GM23338 (cell line): ENCODE results near the gene SLC35F1. TPM values are rescaled to one million over a fixed set of nuclear protein-coding genes. Genes with fewer than 3 reads are reported as not detected.
A peak's percentile ranks its signal among the peaks of the same experiment; 100 is the strongest.

ENCODE experiments used
- ATAC-seq: fragments of 200-7000 bp; cut with Tn5 transposase; 3 replicates; pipeline ENCODE4 v1.9.1; 2020
- DNase-seq: peaks from one replicate; pipeline ENCODE4 v3.0.0-alpha.2; 2015; ENCODE audit warnings: low spot score
- H2AFZ ChIP-seq: fragments of 200-600 bp; sonication (generic); 2 replicates; pipeline ENCODE4 v1.8.0; 2016; ENCODE audit warnings: antibody characterized with exemption, mild to moderate bottlenecking, moderate library complexity
- H3F3A ChIP-seq: fragments of 200-600 bp; sonication (generic); replicated peaks from 2 replicates; pipeline ENCODE4 v1.8.0; 2017; ENCODE audit warnings: antibody characterized with exemption, mixed run types, low read depth
- H3K27ac ChIP-seq: fragments of 200-600 bp; sonication (generic); 2 replicates; pipeline ENCODE4 v1.6.1; 2016; ENCODE audit warnings: low read depth
- H3K27me3 ChIP-seq: fragments of 200-600 bp; sonication (generic); 2 replicates; pipeline ENCODE4 v1.8.0; 2016; ENCODE audit warnings: mild to moderate bottlenecking, mixed run types, moderate library complexity; ENCODE audit not compliant: insufficient read depth
- H3K36me3 ChIP-seq: fragments of 200-600 bp; sonication (generic); 2 replicates; pipeline ENCODE4 v1.8.0; 2016; ENCODE audit warnings: mild to moderate bottlenecking; ENCODE audit not compliant: insufficient read depth
- H3K4me1 ChIP-seq: fragments of 200-600 bp; sonication (generic); 2 replicates; pipeline ENCODE4 v1.8.0; 2016; ENCODE audit warnings: mild to moderate bottlenecking, moderate library complexity; ENCODE audit not compliant: insufficient read depth
- H3K4me2 ChIP-seq: fragments of 200-600 bp; sonication (generic); 2 replicates; pipeline ENCODE4 v1.7.1; 2017; ENCODE audit warnings: mixed run types
- H3K4me3 ChIP-seq: fragments of 200-600 bp; sonication (generic); 2 replicates; pipeline ENCODE4 v1.6.1; 2016; ENCODE audit warnings: mixed run types
- H3K79me2 ChIP-seq: fragments of 200-600 bp; sonication (generic); replicated peaks from 2 replicates; pipeline ENCODE4 v1.8.0; 2017; ENCODE audit warnings: mild to moderate bottlenecking; ENCODE audit not compliant: insufficient read depth
- H3K9me2 ChIP-seq: fragments of 200-600 bp; sonication (generic); 2 replicates; pipeline ENCODE4 v1.8.0; 2017; ENCODE audit not compliant: insufficient read depth
- H4K20me1 ChIP-seq: fragments of 200-600 bp; sonication (generic); replicated peaks from 2 replicates; pipeline ENCODE4 v1.8.0; 2017; ENCODE audit warnings: mild to moderate bottlenecking; ENCODE audit not compliant: insufficient read depth
- H3K27ac Mint-ChIP-seq: 2 replicates; pipeline ENCODE4 v1.8.0; 2020; ENCODE audit warnings: inconsistent platforms, mild to moderate bottlenecking, moderate library complexity, mixed read lengths
- H3K27me3 Mint-ChIP-seq: 3 replicates; pipeline ENCODE4 v1.8.0; 2022; ENCODE audit warnings: low read depth, mild to moderate bottlenecking, moderate library complexity, mixed read lengths, inconsistent platforms; ENCODE audit not compliant: insufficient read depth, poor library complexity
- H3K36me3 Mint-ChIP-seq: 3 replicates; pipeline ENCODE4 v1.8.0; 2021; ENCODE audit warnings: low read depth, mild to moderate bottlenecking, inconsistent platforms, moderate library complexity, mixed read lengths
- H3K4me1 Mint-ChIP-seq: 3 replicates; pipeline ENCODE4 v1.8.0; 2020; ENCODE audit warnings: mild to moderate bottlenecking, inconsistent platforms, mixed read lengths
- H3K4me3 Mint-ChIP-seq: 3 replicates; pipeline ENCODE4 v1.8.0; 2021; ENCODE audit warnings: moderate library complexity, mild to moderate bottlenecking, inconsistent platforms, mixed read lengths
- H3K9me3 Mint-ChIP-seq: 3 replicates; pipeline ENCODE4 v1.8.0; 2020; ENCODE audit warnings: moderate library complexity, mild to moderate bottlenecking, inconsistent platforms, mixed read lengths
- EZH2phosphoT487 ChIP-seq: fragments of 200-600 bp; sonication (generic); IDR thresholded peaks from one replicate; pipeline ENCODE4 v1.8.1; 2018; ENCODE audit warnings: antibody characterized with exemption; ENCODE audit not compliant: unreplicated experiment
- POLR2AphosphoS5 ChIP-seq: IDR thresholded peaks from 2 replicates; pipeline ENCODE4 v1.6.1; 2016; ENCODE audit warnings: antibody characterized with exemption, low read depth
- ZNF331 ChIP-seq: fragments of 250-450 bp; sonication (Bioruptor Pico); IDR thresholded peaks from 2 replicates; pipeline ENCODE4 v1.5.0; 2020; ENCODE audit warnings: low read depth, mild to moderate bottlenecking, moderate library complexity
- polyA plus RNA-seq: library from polyadenylated mRNA; unstranded; fragments of >200 nt; fragmentation: Nextera tagmentation; extraction: Ambion mirVana; gene quantifications from 2 replicates; pipeline ENCODE4 v1.2.1, GENCODE V29; 2016
- total RNA-seq: library from RNA; depleted of rRNA; stranded (reverse); fragments of >200 nt; shearing (Covaris generic); gene quantifications from 2 replicates; pipeline ENCODE4 v1.2.3, GENCODE V29; 2014
- TF ChIP-seq, protein P1 (sequence below): IDR thresholded peaks from 2 replicates; pipeline ENCODE4 v1.6.1; 2016; ENCODE audit warnings: antibody characterized with exemption
- TF ChIP-seq, protein P2 (sequence below), 2 experiments: fragments of 200-600 bp in 1 of 2; sonication (generic) in 1 of 2; conservative IDR thresholded peaks; 2 replicates each; pipeline versions ENCODE4 v1.5.1 to v1.6.1; 2016 to 2017; ENCODE audit warnings: antibody characterized with exemption in 2 of 2, low read depth in 2 of 2, mild to moderate bottlenecking in 2 of 2, moderate library complexity in 1 of 2
- TF ChIP-seq, protein P3 (sequence below): fragments of 250-450 bp; sonication (Bioruptor Pico); IDR thresholded peaks from 2 replicates; pipeline ENCODE4 v1.5.0; 2020; ENCODE audit warnings: mild to moderate bottlenecking, moderate library complexity

SLC35F1 gene
- total and polyA plus RNA-seq, 2 experiments from 2014 or later, result 3.0 to 10.3 TPM

DNA sequence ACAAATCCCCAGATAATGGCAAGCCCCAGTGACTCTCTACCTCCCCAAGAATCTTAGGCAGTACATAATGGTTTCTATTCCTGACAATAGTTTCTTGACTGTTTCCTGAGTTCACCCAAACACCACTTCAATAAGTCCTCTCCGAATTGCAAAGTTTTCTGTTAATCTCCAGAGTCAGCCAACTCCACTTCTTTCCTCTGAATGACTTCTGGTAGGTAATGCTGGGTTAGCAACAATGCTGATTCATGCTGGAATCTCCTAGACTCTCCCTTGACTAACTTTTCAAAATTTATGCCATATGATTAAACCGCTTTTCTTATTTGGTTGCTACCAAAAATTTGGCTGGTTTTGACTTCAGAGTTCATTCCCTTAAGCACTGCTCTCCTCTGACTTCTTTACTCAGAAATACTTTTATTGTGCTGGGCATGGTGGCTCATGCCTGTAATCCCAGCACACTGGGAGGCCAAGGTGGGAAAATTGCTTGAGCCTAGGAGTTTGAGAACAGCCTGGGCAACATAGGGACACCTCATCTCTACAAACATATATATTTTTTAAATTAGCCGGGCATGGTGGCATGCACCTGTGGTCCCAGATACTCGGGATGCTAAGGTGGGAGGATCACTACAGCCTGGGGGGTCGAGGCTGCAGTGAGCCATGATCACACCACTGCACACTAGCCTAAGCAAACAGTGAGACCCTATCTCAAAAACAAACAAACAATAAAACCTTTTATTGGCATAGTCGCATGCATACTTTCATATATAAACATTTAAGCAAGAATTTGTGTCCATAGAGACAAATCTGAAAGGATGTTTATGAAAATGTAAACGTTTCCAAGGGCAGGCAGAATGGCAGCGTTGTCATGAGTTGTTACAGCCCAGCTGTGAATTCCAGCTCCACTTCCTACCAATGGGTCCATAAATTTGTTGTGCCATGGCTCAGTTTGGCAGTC, 391.7 kb downstream of the SLC35F1 start:
- Histone ChIP-seq H3K79me2 (no peaks in the 10 kb centered on the region), H3K27ac (no peak overlapping the region), H3K4me2 (no peak overlapping the region), H2AFZ (peak overlapping the region; percentile 24; the same call in 1 of the 2 replicates), H3K4me3 (no peak overlapping the region), H3K36me3 (no peaks in the 10 kb centered on the region), H3K4me1 (no peaks in the 10 kb centered on the region), H3F3A (no peaks in the 10 kb centered on the region), H4K20me1 (no peaks in the 10 kb centered on the region), H3K9me2 (0 out of 2 replicates have a peak, but pooled peaks cover 3% of the 10 kb centered on the region), H3K27me3 (no peaks in the 10 kb centered on the region)
- ATAC-seq, result no peak
- no peak overlapping the region for H3K4me3 Mint-ChIP-seq
- no peaks in the 10 kb centered on the region for H3K27me3 Mint-ChIP-seq
- H3K4me1 Mint-ChIP-seq, result peaks cover 10% of the 10 kb centered on the region; the same call in 2 of the 3 replicates
- TF ChIP-seq EZH2phosphoT487, result no peak
- TF ChIP-seq, protein P1, sequence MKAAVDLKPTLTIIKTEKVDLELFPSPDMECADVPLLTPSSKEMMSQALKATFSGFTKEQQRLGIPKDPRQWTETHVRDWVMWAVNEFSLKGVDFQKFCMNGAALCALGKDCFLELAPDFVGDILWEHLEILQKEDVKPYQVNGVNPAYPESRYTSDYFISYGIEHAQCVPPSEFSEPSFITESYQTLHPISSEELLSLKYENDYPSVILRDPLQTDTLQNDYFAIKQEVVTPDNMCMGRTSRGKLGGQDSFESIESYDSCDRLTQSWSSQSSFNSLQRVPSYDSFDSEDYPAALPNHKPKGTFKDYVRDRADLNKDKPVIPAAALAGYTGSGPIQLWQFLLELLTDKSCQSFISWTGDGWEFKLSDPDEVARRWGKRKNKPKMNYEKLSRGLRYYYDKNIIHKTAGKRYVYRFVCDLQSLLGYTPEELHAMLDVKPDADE, result no peak
- TF ChIP-seq, protein P2, sequence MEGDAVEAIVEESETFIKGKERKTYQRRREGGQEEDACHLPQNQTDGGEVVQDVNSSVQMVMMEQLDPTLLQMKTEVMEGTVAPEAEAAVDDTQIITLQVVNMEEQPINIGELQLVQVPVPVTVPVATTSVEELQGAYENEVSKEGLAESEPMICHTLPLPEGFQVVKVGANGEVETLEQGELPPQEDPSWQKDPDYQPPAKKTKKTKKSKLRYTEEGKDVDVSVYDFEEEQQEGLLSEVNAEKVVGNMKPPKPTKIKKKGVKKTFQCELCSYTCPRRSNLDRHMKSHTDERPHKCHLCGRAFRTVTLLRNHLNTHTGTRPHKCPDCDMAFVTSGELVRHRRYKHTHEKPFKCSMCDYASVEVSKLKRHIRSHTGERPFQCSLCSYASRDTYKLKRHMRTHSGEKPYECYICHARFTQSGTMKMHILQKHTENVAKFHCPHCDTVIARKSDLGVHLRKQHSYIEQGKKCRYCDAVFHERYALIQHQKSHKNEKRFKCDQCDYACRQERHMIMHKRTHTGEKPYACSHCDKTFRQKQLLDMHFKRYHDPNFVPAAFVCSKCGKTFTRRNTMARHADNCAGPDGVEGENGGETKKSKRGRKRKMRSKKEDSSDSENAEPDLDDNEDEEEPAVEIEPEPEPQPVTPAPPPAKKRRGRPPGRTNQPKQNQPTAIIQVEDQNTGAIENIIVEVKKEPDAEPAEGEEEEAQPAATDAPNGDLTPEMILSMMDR (conservative IDR thresholded peaks at IDR 0.05; ENCODE audit: low read depth in 2 of 2), result no peak
- TF ChIP-seq, protein P3, sequence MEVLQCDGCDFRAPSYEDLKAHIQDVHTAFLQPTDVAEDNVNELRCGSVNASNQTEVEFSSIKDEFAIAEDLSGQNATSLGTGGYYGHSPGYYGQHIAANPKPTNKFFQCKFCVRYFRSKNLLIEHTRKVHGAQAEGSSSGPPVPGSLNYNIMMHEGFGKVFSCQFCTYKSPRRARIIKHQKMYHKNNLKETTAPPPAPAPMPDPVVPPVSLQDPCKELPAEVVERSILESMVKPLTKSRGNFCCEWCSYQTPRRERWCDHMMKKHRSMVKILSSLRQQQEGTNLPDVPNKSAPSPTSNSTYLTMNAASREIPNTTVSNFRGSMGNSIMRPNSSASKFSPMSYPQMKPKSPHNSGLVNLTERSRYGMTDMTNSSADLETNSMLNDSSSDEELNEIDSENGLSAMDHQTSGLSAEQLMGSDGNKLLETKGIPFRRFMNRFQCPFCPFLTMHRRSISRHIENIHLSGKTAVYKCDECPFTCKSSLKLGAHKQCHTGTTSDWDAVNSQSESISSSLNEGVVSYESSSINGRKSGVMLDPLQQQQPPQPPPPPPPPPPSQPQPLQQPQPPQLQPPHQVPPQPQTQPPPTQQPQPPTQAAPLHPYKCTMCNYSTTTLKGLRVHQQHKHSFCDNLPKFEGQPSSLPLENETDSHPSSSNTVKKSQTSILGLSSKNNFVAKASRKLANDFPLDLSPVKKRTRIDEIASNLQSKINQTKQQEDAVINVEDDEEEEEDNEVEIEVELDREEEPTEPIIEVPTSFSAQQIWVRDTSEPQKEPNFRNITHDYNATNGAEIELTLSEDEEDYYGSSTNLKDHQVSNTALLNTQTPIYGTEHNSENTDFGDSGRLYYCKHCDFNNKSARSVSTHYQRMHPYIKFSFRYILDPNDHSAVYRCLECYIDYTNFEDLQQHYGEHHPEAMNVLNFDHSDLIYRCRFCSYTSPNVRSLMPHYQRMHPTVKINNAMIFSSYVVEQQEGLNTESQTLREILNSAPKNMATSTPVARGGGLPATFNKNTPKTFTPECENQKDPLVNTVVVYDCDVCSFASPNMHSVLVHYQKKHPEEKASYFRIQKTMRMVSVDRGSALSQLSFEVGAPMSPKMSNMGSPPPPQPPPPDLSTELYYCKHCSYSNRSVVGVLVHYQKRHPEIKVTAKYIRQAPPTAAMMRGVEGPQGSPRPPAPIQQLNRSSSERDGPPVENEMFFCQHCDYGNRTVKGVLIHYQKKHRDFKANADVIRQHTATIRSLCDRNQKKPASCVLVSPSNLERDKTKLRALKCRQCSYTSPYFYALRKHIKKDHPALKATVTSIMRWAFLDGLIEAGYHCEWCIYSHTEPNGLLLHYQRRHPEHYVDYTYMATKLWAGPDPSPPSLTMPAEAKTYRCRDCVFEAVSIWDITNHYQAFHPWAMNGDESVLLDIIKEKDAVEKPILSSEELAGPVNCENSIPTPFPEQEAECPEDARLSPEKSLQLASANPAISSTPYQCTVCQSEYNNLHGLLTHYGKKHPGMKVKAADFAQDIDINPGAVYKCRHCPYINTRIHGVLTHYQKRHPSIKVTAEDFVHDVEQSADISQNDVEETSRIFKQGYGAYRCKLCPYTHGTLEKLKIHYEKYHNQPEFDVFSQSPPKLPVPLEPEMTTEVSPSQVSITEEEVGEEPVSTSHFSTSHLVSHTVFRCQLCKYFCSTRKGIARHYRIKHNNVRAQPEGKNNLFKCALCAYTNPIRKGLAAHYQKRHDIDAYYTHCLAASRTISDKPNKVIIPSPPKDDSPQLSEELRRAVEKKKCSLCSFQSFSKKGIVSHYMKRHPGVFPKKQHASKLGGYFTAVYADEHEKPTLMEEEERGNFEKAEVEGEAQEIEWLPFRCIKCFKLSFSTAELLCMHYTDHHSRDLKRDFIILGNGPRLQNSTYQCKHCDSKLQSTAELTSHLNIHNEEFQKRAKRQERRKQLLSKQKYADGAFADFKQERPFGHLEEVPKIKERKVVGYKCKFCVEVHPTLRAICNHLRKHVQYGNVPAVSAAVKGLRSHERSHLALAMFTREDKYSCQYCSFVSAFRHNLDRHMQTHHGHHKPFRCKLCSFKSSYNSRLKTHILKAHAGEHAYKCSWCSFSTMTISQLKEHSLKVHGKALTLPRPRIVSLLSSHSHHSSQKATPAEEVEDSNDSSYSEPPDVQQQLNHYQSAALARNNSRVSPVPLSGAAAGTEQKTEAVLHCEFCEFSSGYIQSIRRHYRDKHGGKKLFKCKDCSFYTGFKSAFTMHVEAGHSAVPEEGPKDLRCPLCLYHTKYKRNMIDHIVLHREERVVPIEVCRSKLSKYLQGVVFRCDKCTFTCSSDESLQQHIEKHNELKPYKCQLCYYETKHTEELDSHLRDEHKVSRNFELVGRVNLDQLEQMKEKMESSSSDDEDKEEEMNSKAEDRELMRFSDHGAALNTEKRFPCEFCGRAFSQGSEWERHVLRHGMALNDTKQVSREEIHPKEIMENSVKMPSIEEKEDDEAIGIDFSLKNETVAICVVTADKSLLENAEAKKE, result no peak
- TF ChIP-seq ZNF331 (CRISPR knock-in tag), result no peak
- TF ChIP-seq POLR2AphosphoS5, result no peak
- H3K9me3 Mint-ChIP-seq, result no peaks in the 10 kb centered on the region
- H3K36me3 Mint-ChIP-seq, result no peaks in the 10 kb centered on the region
- H3K27ac Mint-ChIP-seq, result peak overlapping the region; percentile 37; the same call in 1 of the 2 replicates
- no peak for DNase-seq
